Activated naive CD8-positive, alpha-beta T cell treated with anti-CD3 and anti-CD28 coated beads, Interleukin-2, amount 50 U/mL, for 24 hours (primary cell): ENCODE data around the gene MFSD6L.
A peak's percentile ranks its signal among the peaks of the same experiment; 100 is the strongest.

Experiments used
- ATAC-seq: fragments of 150-1000 bp; cut with Tn5 transposase; one replicate; pipeline ENCODE4 v1.10.0; 2021
- DNase-seq: peaks from one replicate; pipeline ENCODE4 v3.0.0; 2021
- H3K27ac Mint-ChIP-seq: one replicate; pipeline ENCODE4 v1.8.0; 2021; ENCODE audit warnings: mild to moderate bottlenecking, mixed read lengths
- H3K27me3 Mint-ChIP-seq: one replicate; pipeline ENCODE4 v1.8.0; 2021; ENCODE audit warnings: mixed read lengths
- H3K36me3 Mint-ChIP-seq: one replicate; pipeline ENCODE4 v1.8.0; 2021; ENCODE audit warnings: low read depth, mixed read lengths
- H3K4me1 Mint-ChIP-seq: one replicate; pipeline ENCODE4 v1.8.0; 2021; ENCODE audit warnings: mixed read lengths
- H3K4me3 Mint-ChIP-seq: one replicate; pipeline ENCODE4 v1.8.0; 2021; ENCODE audit warnings: mild to moderate bottlenecking, moderate library complexity, mixed read lengths
- H3K9me3 Mint-ChIP-seq: one replicate; pipeline ENCODE4 v1.8.0; 2021; ENCODE audit warnings: mixed read lengths

The MFSD6L gene

GRCh38 chr17:8832711-8833352 lies 33.7 kb upstream of the MFSD6L start:
- ATAC-seq: no peak
- H3K27me3 Mint-ChIP-seq: no peaks in the 10 kb centered on the region
- H3K9me3 Mint-ChIP-seq: no peaks in the 10 kb centered on the region
- H3K27ac Mint-ChIP-seq: no peak overlapping the region
- H3K36me3 Mint-ChIP-seq: no peaks in the 10 kb centered on the region
- no peak overlapping the region for H3K4me3 Mint-ChIP-seq
- no peaks in the 10 kb centered on the region for H3K4me1 Mint-ChIP-seq
- DNase-seq: peak; percentile 70

DNA sequence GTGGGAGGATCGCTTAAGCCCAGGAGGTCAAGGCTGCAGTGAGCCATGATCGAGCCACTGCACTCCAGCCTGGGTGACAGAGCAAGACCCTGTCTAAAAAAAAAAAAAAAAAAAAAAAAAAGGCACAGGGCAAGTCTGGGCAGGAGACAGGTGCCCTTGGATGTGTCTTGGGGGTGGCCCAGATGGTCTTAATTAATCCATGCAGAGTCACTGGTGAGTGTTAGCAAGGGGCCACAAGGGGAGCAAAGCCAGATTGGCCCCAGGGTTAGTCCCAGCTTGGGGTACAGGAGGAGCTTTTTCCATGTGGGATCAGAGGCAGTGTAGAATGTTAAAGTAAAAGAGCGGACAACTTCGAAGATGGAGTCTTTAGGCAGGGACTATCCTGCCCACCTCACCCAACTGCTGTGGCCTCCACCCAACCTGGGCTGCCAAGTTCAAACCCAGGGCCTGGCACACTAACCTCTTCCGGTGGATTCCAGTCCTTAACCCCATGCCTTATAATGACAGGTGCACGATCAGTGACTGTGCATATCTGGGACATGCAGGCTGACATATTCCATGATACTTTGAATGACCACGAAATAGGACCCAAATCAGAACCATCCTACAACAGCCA lies 32.2 kb upstream of the MFSD6L start:
- no peak for DNase-seq

DNA sequence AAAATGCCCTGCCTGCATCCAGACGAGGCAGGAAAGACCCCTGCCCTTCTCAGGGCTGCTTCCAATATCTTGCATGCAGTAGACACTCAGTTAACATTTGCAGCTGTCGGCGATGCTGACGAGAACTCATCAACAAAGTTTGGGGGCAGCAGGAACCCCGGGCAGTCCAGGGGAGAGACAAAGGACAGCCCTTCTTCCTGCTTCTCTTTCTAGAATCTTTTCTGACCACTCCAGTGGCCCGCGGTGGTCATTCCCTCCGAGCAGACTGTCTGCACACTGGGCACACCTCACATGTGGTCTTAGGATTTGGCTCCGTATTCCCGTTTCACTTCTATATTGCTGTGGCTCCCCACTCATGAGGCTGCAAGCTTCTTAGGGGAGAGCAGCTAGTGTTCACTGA lies 31.0 kb upstream of the MFSD6L start:
- ATAC-seq: no peak
- Mint-ChIP-seq H3K9me3 (no peaks in the 10 kb centered on the region), H3K27me3 (no peaks in the 10 kb centered on the region), H3K4me1 (no peaks in the 10 kb centered on the region), H3K27ac (no peak overlapping the region), H3K4me3 (no peak overlapping the region), H3K36me3 (no peaks in the 10 kb centered on the region)
- no peak for DNase-seq

More for the DNA sequence above, 32.2 kb upstream of the MFSD6L start:
- Mint-ChIP-seq H3K36me3 (no peaks in the 10 kb centered on the region), H3K27ac (no peak overlapping the region), H3K4me3 (no peak overlapping the region), H3K4me1 (no peaks in the 10 kb centered on the region), H3K27me3 (no peaks in the 10 kb centered on the region), H3K9me3 (no peaks in the 10 kb centered on the region)
- ATAC-seq: no peak

GRCh38 chr17:8829036-8829941 lies 30.1 kb upstream of the MFSD6L start:
- no peaks in the 10 kb centered on the region for H3K27me3 Mint-ChIP-seq
- no peak overlapping the region for H3K4me3 Mint-ChIP-seq
- H3K9me3 Mint-ChIP-seq: peaks cover 2% of the 10 kb centered on the region
- DNase-seq (no peak), ATAC-seq (no peak)
- H3K36me3 Mint-ChIP-seq: no peaks in the 10 kb centered on the region
- no peaks in the 10 kb centered on the region for H3K4me1 Mint-ChIP-seq
- H3K27ac Mint-ChIP-seq: no peak overlapping the region

DNA sequence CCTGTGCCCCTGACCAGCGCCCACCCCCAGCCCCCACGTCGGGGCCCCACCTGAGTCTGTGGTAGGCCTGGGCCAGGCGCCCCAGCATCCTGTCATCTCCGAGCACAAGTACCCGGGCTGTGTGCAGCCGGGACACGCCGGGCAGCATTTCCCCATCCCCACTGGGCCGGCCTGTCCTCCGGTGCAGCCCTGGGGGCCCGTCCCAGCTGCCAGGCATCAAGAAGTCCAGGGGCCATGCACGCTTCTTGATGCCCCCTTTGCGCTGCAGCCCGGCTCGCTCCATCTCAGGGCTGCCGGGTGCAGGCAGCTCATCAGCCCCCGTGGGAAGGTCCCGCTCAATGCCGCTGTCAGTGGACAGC lies 29.3 kb upstream of the MFSD6L start:
- Mint-ChIP-seq H3K9me3 (peaks cover 5% of the 10 kb centered on the region), H3K4me3 (no peak overlapping the region)
- ATAC-seq: no peak

GRCh38 chr17:8826808-8827435 lies 27.8 kb upstream of the MFSD6L start:
- no peak for ATAC-seq
- Mint-ChIP-seq H3K27me3 (no peaks in the 10 kb centered on the region), H3K27ac (no peak overlapping the region), H3K4me3 (no peak overlapping the region), H3K36me3 (no peaks in the 10 kb centered on the region), H3K9me3 (peaks cover 5% of the 10 kb centered on the region), H3K4me1 (no peaks in the 10 kb centered on the region)
- DNase-seq: no peak

More for the DNA sequence above, 29.3 kb upstream of the MFSD6L start:
- no peak overlapping the region for H3K27ac Mint-ChIP-seq
- no peak for DNase-seq
- H3K4me1 Mint-ChIP-seq: no peaks in the 10 kb centered on the region
- H3K27me3 Mint-ChIP-seq: no peaks in the 10 kb centered on the region
- H3K36me3 Mint-ChIP-seq: no peaks in the 10 kb centered on the region

DNA sequence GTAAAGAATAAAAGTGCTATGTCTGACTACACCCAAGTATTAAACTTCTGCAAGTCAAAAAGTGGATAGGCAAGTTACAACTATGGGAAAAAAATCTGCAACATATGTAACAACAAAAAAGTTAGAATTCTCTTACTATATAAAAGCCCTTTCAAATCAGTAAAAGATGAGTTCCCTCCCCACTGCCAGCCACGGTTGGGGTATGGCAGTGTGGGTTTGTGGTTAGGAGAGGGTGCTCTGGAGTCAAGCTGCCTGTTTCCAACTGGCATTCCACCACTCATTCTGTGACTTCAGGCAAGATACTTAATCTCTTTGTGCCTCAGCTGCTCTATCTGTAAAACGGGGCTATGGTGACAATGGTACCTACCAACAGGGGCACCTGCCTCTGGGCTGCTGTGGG lies 26.6 kb upstream of the MFSD6L start:
- H3K4me1 Mint-ChIP-seq: no peaks in the 10 kb centered on the region
- no peak overlapping the region for H3K27ac Mint-ChIP-seq
- no peak for ATAC-seq
- DNase-seq: no peak
- H3K27me3 Mint-ChIP-seq: no peaks in the 10 kb centered on the region
- no peak overlapping the region for H3K4me3 Mint-ChIP-seq
- H3K9me3 Mint-ChIP-seq: peaks cover 5% of the 10 kb centered on the region
- H3K36me3 Mint-ChIP-seq: no peaks in the 10 kb centered on the region

DNA sequence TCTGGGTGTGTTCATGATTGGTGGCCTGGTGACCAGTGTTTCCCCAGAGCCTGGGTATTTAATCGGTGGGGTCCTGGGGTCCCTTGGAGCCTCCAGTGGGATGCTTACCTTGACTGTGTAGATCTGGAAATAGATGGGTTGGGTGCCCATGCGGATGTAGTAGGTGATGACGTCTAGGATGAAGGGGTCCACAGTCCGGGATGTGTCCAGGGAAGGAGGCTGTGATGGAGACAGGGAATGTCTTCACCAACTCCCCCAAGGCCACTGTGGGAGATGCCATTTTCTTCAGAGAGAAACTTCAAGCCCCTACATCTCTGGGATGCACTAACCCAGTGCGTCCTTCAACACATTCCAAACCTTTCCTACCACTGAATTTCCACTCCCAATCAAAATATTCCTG lies 24.1 kb upstream of the MFSD6L start:
- H3K27ac Mint-ChIP-seq: no peak overlapping the region

DNA sequence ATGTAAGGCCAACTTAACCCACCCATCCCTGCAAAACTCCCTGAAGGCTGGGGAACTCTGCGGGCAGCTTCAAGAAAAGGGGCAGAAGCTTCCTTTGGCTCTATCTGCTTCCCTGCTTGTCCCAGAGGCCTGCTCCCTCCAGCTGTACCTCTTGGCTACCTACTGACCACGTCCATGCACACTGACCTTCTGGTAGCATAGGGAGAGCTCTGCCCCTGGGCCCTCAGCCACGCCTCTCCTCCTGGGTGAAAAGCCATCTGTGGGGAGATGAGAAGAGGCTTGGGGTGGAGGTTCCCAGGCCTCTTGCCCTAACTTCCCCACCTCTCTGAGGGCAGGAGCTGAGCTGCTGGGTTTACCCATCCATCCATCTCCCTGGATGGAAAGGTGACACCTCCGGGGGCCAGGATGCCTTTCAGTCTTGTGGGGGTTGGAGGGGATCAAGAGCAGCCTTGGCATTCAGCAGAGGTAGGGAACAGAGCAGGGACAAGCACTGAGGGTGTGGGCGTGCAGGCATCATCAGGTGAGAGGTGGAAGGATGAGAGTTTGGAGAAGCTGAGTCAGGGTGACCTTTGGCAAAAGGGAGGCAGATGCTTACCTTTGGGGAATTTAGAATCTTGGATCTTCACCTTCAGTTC lies 23.4 kb upstream of the MFSD6L start:
- Mint-ChIP-seq H3K27ac (no peak overlapping the region), H3K27me3 (no peaks in the 10 kb centered on the region), H3K9me3 (peaks cover 5% of the 10 kb centered on the region), H3K4me3 (no peak overlapping the region), H3K36me3 (no peaks in the 10 kb centered on the region), H3K4me1 (no peaks in the 10 kb centered on the region)
- DNase-seq: no peak
- no peak for ATAC-seq

More for the DNA sequence above, 24.1 kb upstream of the MFSD6L start:
- Mint-ChIP-seq H3K27me3 (no peaks in the 10 kb centered on the region), H3K9me3 (peaks cover 5% of the 10 kb centered on the region), H3K36me3 (no peaks in the 10 kb centered on the region), H3K4me3 (no peak overlapping the region), H3K4me1 (no peaks in the 10 kb centered on the region)
- no peak for DNase-seq
- ATAC-seq: no peak

DNA sequence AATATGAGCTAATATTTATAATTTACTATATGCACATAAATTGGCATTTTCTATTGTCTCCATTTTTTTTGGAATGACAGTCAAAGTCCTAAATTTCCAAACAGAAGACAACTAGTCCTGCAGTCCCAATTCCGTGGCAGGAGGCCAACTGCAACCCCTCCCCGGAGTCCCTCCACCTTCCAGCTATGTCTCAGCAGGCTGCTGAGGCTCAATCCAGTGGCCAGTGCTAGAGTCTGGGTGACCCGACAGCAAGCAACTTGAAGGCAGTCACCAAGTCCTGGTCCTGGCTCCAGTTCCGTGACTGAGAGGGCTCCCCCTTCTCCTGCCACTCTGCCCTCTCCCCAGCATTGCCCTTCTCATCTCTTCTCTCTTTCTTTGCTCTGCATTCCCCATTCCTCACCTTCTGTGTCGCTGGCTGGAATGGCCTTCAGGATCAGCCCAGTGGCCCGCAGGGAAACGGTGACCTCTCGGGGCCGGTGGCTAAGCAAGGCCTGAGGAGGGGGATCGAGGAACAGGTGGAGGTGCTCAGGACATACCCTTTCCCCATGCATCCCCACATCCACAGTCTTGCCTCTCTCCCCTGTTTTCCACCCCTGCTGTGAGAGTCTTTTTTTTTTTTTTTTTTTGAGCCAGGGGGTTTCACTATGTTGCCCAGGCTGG lies 22.4 kb upstream of the MFSD6L start:
- Mint-ChIP-seq H3K27me3 (no peaks in the 10 kb centered on the region), H3K4me1 (no peaks in the 10 kb centered on the region), H3K27ac (no peak overlapping the region), H3K36me3 (no peaks in the 10 kb centered on the region), H3K4me3 (no peak overlapping the region), H3K9me3 (peaks cover 5% of the 10 kb centered on the region)
- no peak for DNase-seq
- ATAC-seq: no peak

- Mint-ChIP-seq H3K27ac (no peak overlapping the region), H3K27me3 (peaks cover 1% of the 10 kb centered on the region), H3K36me3 (no peaks in the 10 kb centered on the region), H3K4me3 (no peak overlapping the region), H3K4me1 (no peaks in the 10 kb centered on the region), H3K9me3 (peaks cover 5% of the 10 kb centered on the region)
- DNase-seq (no peak), ATAC-seq (no peak)
Measured at GRCh38 chr17:8820311-8821010, 21.3 kb upstream of the MFSD6L start.

GRCh38 chr17:8818654-8819330 lies 19.6 kb upstream of the MFSD6L start:
- Mint-ChIP-seq H3K4me1 (no peaks in the 10 kb centered on the region), H3K36me3 (no peaks in the 10 kb centered on the region), H3K4me3 (no peak overlapping the region), H3K27ac (no peak overlapping the region), H3K27me3 (peaks cover 5% of the 10 kb centered on the region), H3K9me3 (no peaks in the 10 kb centered on the region)
- no peak for ATAC-seq
- no peak for DNase-seq

DNA sequence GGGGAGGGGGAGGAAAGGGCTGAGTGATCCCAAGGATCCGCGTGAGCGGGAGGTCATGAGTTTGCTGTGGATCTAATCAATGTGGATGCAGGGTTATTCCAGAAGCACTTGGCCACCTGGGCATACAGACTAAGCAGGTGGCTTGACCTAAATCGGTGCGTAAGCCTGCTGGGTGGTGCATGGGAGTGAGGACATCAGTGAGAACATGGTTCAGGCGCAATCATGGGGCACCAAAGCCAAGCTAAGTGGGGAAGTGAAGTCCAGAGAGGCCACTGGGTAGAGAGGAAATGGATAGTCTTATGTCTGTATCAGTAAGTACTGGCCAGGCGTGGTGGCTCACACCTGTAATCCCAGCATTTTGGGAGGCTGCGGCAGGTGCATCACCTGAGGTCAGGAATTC lies 18.9 kb upstream of the MFSD6L start:
- Mint-ChIP-seq H3K4me1 (no peaks in the 10 kb centered on the region), H3K9me3 (peaks cover under 1% of the 10 kb centered on the region), H3K36me3 (no peaks in the 10 kb centered on the region), H3K27ac (no peak overlapping the region), H3K27me3 (peaks cover 5% of the 10 kb centered on the region), H3K4me3 (no peak overlapping the region)
- ATAC-seq (no peak), DNase-seq (no peak)
